Fibroblast of lung (primary cell): ENCODE data around the gene DOK6. TPM values are rescaled to one million over a fixed set of nuclear protein-coding genes. Genes with fewer than 3 reads are reported as not detected.
"Not testable (repeated sequence)": the region's sequence is repeated elsewhere in the genome, so short reads cannot be mapped to it uniquely, and the experiment has no call there.

Experiments
- DNase-seq, 2 donors: peaks; one replicate each; pipeline versions ENCODE4 v3.0.0 to v3.0.0-alpha.2; 2010; ENCODE audit warnings: low read depth in 2 of 2
- H2AFZ ChIP-seq: 2 replicates; pipeline ENCODE4 v1.5.1; 2012; ENCODE audit warnings: low read length, control low read depth, inconsistent platforms
- H3K27ac ChIP-seq: 2 replicates; pipeline ENCODE4 v1.5.1; 2011; ENCODE audit warnings: low read length, control low read depth; ENCODE audit not compliant: insufficient read depth
- H3K27me3 ChIP-seq: 2 replicates; pipeline ENCODE4 v1.5.1; 2011; ENCODE audit warnings: mild to moderate bottlenecking, low read length; ENCODE audit not compliant: control insufficient read depth, insufficient read depth
- H3K36me3 ChIP-seq: 2 replicates; pipeline ENCODE4 v1.5.1; 2011; ENCODE audit warnings: low read length; ENCODE audit not compliant: control insufficient read depth, insufficient read depth
- H3K4me1 ChIP-seq: 2 replicates; pipeline ENCODE4 v1.5.1; 2011; ENCODE audit warnings: low read length; ENCODE audit not compliant: control insufficient read depth, insufficient read depth; ENCODE audit errors: extremely low read depth
- H3K4me2 ChIP-seq: 2 replicates; pipeline ENCODE4 v1.5.1; 2011; ENCODE audit warnings: low read length, control low read depth; ENCODE audit not compliant: insufficient read depth; ENCODE audit errors: extremely low read depth
- H3K4me3 ChIP-seq, 4 experiments: fragments of 200-600 bp in 1 of 4; sonication (generic) in 1 of 4; replicated peaks in 1 of 4; 2 replicates each; pipeline ENCODE4 v1.5.1; 2011 to 2016; ENCODE audit warnings: low read length in 4 of 4, low read depth in 3 of 4, mild to moderate bottlenecking in 3 of 4, control low read depth in 2 of 4, inconsistent platforms in 1 of 4, mixed read lengths in 1 of 4; ENCODE audit not compliant: insufficient read depth in 1 of 4; ENCODE audit errors: control extremely low read depth in 1 of 4
- H3K79me2 ChIP-seq: 2 replicates; pipeline ENCODE4 v1.5.1; 2012; ENCODE audit warnings: mild to moderate bottlenecking, low read length, inconsistent platforms; ENCODE audit not compliant: control insufficient read depth, insufficient read depth
- H3K9ac ChIP-seq: 2 replicates; pipeline ENCODE4 v1.5.1; 2011; ENCODE audit warnings: mild to moderate bottlenecking, low read length, control low read depth; ENCODE audit not compliant: insufficient read depth
- H3K9me3 ChIP-seq: 2 replicates; pipeline ENCODE4 v1.5.1; 2012; ENCODE audit warnings: low read depth, low read length; ENCODE audit not compliant: control insufficient read depth, insufficient read depth
- H4K20me1 ChIP-seq: 2 replicates; pipeline ENCODE4 v1.5.1; 2011; ENCODE audit warnings: low read length; ENCODE audit not compliant: control insufficient read depth, insufficient read depth; ENCODE audit errors: extremely low read depth
- EZH2 ChIP-seq: IDR thresholded peaks from 2 replicates; pipeline ENCODE4 v1.5.1; 2012; ENCODE audit warnings: low read length, control low read depth, mild to moderate bottlenecking; ENCODE audit errors: missing control alignments
- polyA plus RNA-seq, 2 donors: library from polyadenylated mRNA; depleted of rRNA in 1 of 2; stranded (reverse) in 1 of 2; unstranded in 1 of 2; fragments of >200 nt; gene quantifications; 2 replicates each; pipeline ENCODE4 v1.2.1, GENCODE V29; 2011 to 2012; ENCODE audit warnings: missing spikeins in 1 of 2
- total RNA-seq: library from RNA; depleted of rRNA; stranded (reverse); fragments of >200 nt; gene quantifications from 2 replicates; pipeline ENCODE4 v1.2.1, GENCODE V29; 2014
- TF ChIP-seq, protein P1 (sequence below), 2 donors: IDR thresholded peaks in 1 of 2; conservative IDR thresholded peaks in 1 of 2; 1 replicate in 1 of 2; 2 replicates in 1 of 2; pipeline ENCODE4 v1.5.1; 2011 to 2012; ENCODE audit warnings: low read length in 2 of 2, control low read depth in 1 of 2, inconsistent platforms in 1 of 2, low read depth in 1 of 2, mild to moderate bottlenecking in 1 of 2

Gene DOK6
- total and polyA plus RNA-seq, 2 donors (not counting 1 experiment from before 2014, with no cell fraction given): 4.0 to 7.8 TPM

DNA sequence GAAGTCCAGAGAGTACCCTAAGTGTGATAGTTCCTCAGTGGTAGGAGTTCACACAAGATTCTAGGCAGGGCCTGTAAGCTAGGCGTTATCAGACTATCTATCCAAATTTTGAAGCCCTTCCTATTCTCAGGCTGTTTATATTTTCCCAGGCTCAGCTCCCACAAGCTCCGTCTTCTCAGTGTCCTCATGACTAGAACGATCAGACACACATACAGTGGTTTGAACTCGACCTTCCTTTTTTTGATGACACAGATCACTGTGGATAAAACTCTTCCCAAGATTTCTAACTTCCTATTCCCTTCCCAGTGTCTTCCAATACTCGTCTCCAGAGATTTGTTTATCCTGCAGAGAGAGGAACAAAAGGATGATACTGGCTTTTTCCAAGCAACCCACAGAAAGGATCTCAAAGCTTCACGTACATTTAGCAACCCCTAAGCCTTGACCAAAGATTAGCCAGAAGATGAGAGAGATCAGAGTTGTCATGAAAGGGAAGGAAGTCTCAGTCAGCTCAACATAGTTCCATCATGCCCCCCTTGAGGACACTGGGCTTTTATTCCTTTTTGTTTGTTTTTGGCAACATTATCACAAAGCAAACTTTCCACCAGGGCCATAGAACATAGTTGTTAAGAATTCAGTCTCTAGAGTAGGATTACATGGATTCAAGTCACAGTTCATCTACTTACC, 42.3 kb upstream of the DOK6 start:
- Histone ChIP-seq H3K9me3 (no peaks in the 10 kb centered on the region), H2AFZ (no peak overlapping the region), H3K27me3 (no peaks in the 10 kb centered on the region), H3K9ac (no peak overlapping the region), H3K4me3 (no peak overlapping the region), H4K20me1 (no peaks in the 10 kb centered on the region), H3K4me1 (no peaks in the 10 kb centered on the region), H3K4me2 (no peak overlapping the region), H3K27ac (no peak overlapping the region), H3K79me2 (no peaks in the 10 kb centered on the region), H3K36me3 (no peaks in the 10 kb centered on the region)
- TF ChIP-seq, protein P1, sequence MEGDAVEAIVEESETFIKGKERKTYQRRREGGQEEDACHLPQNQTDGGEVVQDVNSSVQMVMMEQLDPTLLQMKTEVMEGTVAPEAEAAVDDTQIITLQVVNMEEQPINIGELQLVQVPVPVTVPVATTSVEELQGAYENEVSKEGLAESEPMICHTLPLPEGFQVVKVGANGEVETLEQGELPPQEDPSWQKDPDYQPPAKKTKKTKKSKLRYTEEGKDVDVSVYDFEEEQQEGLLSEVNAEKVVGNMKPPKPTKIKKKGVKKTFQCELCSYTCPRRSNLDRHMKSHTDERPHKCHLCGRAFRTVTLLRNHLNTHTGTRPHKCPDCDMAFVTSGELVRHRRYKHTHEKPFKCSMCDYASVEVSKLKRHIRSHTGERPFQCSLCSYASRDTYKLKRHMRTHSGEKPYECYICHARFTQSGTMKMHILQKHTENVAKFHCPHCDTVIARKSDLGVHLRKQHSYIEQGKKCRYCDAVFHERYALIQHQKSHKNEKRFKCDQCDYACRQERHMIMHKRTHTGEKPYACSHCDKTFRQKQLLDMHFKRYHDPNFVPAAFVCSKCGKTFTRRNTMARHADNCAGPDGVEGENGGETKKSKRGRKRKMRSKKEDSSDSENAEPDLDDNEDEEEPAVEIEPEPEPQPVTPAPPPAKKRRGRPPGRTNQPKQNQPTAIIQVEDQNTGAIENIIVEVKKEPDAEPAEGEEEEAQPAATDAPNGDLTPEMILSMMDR (conservative IDR thresholded peaks at IDR 0.05 in 1 of 2, IDR thresholded peaks at IDR 0.05 in 1 of 2; ENCODE audit: low read depth in 1 of 2, low read length in 2 of 2): no peak
- TF ChIP-seq EZH2: no peak
- DNase-seq: no peak

DNA sequence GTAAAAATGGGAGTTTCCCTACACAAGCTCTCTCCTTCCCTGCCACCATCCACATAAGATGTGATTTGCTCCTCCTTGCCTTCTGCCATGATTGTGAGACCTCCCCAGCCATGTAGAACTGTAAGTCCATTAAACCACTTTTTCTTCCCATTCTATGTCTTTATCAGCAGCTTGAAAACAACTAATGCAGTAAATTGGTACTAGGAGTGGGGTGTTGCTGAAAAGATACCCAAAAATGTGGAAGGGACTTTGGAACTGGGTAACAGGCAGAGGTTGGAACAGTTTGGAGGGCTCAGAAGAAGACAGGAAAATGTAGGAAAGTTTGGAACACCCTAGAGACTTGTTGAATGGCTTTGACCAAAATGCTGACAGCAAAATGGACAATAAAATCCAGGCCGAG, 40.9 kb upstream of the DOK6 start:
- H3K27me3 ChIP-seq, H4K20me1 ChIP-seq, H3K9ac ChIP-seq, H3K36me3 ChIP-seq, H3K79me2 ChIP-seq, H3K27ac ChIP-seq, H3K4me1 ChIP-seq, H3K9me3 ChIP-seq, H3K4me3 ChIP-seq, H3K4me2 ChIP-seq, DNase-seq, H2AFZ ChIP-seq: not testable (repeated sequence)

DNA sequence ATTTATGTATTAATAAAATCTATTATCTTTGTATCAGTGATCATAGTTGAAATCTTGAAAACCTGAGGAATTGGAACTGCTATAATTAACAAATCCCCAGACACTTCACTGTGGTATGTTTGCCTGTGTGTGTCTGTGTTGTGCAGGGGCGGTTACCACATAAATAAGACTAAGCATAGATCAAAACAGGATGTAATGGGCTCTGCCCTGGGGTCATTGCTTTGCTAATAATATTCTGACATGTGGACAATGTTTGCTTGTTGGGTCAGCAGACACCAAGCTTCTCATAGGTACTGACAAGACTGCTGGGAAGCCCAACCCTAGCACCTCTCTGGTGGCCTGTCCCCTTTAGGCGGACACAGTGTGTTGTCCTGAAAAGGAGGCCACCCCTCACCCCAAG, 35.8 kb upstream of the DOK6 start:
- H3K79me2 ChIP-seq: no peaks in the 10 kb centered on the region
- DNase-seq: no peak
- no peaks in the 10 kb centered on the region for H3K27me3 ChIP-seq
- H2AFZ ChIP-seq: no peak overlapping the region
- no peaks in the 10 kb centered on the region for H3K9me3 ChIP-seq
- no peaks in the 10 kb centered on the region for H4K20me1 ChIP-seq
- no peak overlapping the region for H3K4me2 ChIP-seq
- H3K36me3 ChIP-seq: no peaks in the 10 kb centered on the region
- H3K4me1 ChIP-seq: no peaks in the 10 kb centered on the region
- H3K27ac ChIP-seq: no peak overlapping the region
- no peak overlapping the region for H3K9ac ChIP-seq
- H3K4me3 ChIP-seq: no peak overlapping the region
- TF ChIP-seq, protein P1 (conservative IDR thresholded peaks at IDR 0.05 in 1 of 2, IDR thresholded peaks at IDR 0.05 in 1 of 2; ENCODE audit: low read depth in 1 of 2, low read length in 2 of 2): no peak
- no peak for TF ChIP-seq EZH2
